Smooth muscle cell (in vitro differentiated cells): ENCODE results near the gene ROCK1. TPM values are rescaled to one million over a fixed set of nuclear protein-coding genes. Genes with fewer than 3 reads are reported as not detected.
A peak's percentile ranks its signal among the peaks of the same experiment; 100 is the strongest.

Experiments
- DNase-seq: peaks from one replicate; lab custom pipeline; 2025; ENCODE audit not compliant: unreplicated experiment; lab: John Stamatoyannopoulos, UW
- H2AFZ ChIP-seq: fragments of 200-600 bp; sonication (generic); 2 replicates; pipeline ENCODE4 v1.6.0; 2016; ENCODE audit warnings: antibody characterized with exemption, low read depth, mild to moderate bottlenecking
- H3F3A ChIP-seq: fragments of 200-600 bp; sonication (generic); 2 replicates; pipeline ENCODE4 v1.6.0; 2017; ENCODE audit warnings: antibody characterized with exemption, low read depth
- H3K27ac ChIP-seq: fragments of 200-600 bp; sonication (generic); 2 replicates; pipeline ENCODE4 v1.5.1; 2016; ENCODE audit warnings: low read depth, mild to moderate bottlenecking
- H3K27me3 ChIP-seq: fragments of 200-600 bp; sonication (generic); 2 replicates; pipeline ENCODE4 v1.6.1; 2016; ENCODE audit warnings: low read depth, mild to moderate bottlenecking
- H3K36me3 ChIP-seq: fragments of 200-600 bp; sonication (generic); 2 replicates; pipeline ENCODE4 v1.5.1; 2016; ENCODE audit warnings: low read depth
- H3K4me1 ChIP-seq: fragments of 200-600 bp; sonication (generic); 2 replicates; pipeline ENCODE4 v1.5.1; 2016; ENCODE audit warnings: low read depth
- H3K4me2 ChIP-seq: fragments of 200-600 bp; sonication (generic); 2 replicates; pipeline ENCODE4 v1.6.0; 2016; ENCODE audit warnings: mild to moderate bottlenecking
- H3K4me3 ChIP-seq: fragments of 200-600 bp; sonication (generic); 2 replicates; pipeline ENCODE4 v1.5.1; 2016; ENCODE audit warnings: mild to moderate bottlenecking
- H3K79me2 ChIP-seq: fragments of 200-600 bp; sonication (generic); 2 replicates; pipeline ENCODE4 v1.6.0; 2016; ENCODE audit warnings: low read depth, mild to moderate bottlenecking
- H3K9ac ChIP-seq: fragments of 200-600 bp; sonication (generic); 2 replicates; pipeline ENCODE4 v1.6.0; 2016; ENCODE audit warnings: low read depth
- H3K9me3 ChIP-seq: fragments of 200-600 bp; sonication (generic); replicated peaks from 2 replicates; pipeline ENCODE4 v1.5.1; 2016; ENCODE audit warnings: low read depth
- H4K20me1 ChIP-seq: fragments of 200-600 bp; sonication (generic); 2 replicates; pipeline ENCODE4 v1.6.0; 2016; ENCODE audit warnings: low read depth
- WGBS: methylation state at CpG from one replicate; pipeline ENCODE4 v1.1.7; 2016; ENCODE audit warnings: low lambda C conversion rate; 5-methylcytosine and 5-hydroxymethylcytosine counted together
- polyA plus RNA-seq: library from polyadenylated mRNA; unstranded; fragments of >200 nt; fragmentation: Nextera tagmentation; extraction: Ambion mirVana; gene quantifications from 2 replicates; pipeline ENCODE4 v1.2.1, GENCODE V29; 2016
- total RNA-seq: library from RNA; depleted of rRNA; stranded (reverse); fragments of >200 nt; gene quantifications from 2 replicates; pipeline ENCODE4 v1.2.3, GENCODE V29; 2014
- TF ChIP-seq, protein P1 (sequence below): fragments of 200-600 bp; sonication (generic); IDR thresholded peaks from 2 replicates; pipeline ENCODE4 v1.5.1; 2017; ENCODE audit warnings: borderline replicate concordance, mild to moderate bottlenecking, antibody characterized with exemption; ENCODE audit not compliant: insufficient read depth, poor library complexity, severe bottlenecking

ROCK1 gene
- total and polyA plus RNA-seq, 2 experiments from 2014 or later: 23.9 to 38.7 TPM

DNA sequence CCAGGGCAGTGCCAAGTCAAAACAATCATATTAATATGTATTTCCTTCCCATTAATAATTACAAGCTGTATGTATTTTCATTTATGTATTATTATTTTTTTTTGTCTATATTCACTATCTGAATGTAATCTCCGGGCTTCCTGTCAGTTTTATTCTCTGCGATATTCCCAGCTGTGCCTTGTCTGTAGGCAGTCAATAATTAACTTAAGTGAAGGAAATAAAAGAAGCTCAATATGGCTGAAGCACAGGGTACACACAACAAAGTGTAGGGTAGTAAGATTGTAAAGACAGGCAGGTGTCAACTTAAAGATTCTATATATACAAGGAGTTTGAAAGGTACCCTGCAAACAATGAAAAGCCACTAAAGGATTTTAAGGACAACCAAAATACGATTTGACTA lies 122.9 kb downstream of the ROCK1 start:
- no peaks in the 10 kb centered on the region for H3F3A ChIP-seq
- no peaks in the 10 kb centered on the region for H3K79me2 ChIP-seq
- no peak overlapping the region for H3K4me3 ChIP-seq
- H3K27ac ChIP-seq: no peak overlapping the region
- H3K4me1 ChIP-seq: no peaks in the 10 kb centered on the region
- no peaks in the 10 kb centered on the region for H3K9me3 ChIP-seq
- no peak overlapping the region for H3K4me2 ChIP-seq
- DNase-seq: no peak
- no peak overlapping the region for H3K9ac ChIP-seq
- 95% methylated on average over 3 of the region's 3 CpGs for WGBS
- H3K36me3 ChIP-seq: peaks cover 12% of the 10 kb centered on the region
- TF ChIP-seq, protein P1, sequence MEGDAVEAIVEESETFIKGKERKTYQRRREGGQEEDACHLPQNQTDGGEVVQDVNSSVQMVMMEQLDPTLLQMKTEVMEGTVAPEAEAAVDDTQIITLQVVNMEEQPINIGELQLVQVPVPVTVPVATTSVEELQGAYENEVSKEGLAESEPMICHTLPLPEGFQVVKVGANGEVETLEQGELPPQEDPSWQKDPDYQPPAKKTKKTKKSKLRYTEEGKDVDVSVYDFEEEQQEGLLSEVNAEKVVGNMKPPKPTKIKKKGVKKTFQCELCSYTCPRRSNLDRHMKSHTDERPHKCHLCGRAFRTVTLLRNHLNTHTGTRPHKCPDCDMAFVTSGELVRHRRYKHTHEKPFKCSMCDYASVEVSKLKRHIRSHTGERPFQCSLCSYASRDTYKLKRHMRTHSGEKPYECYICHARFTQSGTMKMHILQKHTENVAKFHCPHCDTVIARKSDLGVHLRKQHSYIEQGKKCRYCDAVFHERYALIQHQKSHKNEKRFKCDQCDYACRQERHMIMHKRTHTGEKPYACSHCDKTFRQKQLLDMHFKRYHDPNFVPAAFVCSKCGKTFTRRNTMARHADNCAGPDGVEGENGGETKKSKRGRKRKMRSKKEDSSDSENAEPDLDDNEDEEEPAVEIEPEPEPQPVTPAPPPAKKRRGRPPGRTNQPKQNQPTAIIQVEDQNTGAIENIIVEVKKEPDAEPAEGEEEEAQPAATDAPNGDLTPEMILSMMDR: no peak
- no peaks in the 10 kb centered on the region for H3K27me3 ChIP-seq
- peaks cover 18% of the 10 kb centered on the region for H4K20me1 ChIP-seq
- H2AFZ ChIP-seq: no peak overlapping the region

DNA sequence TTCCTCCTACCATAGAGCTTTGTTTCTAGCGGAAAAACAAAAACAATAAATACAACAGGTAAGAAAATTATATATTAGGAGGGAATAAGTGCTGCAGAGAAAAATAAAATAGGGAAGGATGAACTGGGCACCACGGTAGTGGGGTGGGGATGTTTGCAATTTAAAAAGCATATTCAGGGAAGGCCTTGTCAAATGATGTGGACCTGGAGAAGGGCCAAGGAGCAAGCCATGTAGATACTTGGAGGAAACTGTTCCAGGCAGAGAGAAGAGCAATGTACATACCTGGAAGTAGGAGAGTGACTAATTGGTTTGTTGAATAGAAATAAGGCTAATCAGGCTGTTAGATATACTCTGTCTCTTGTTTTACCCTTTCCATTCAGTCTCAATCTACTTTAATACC lies 136.5 kb downstream of the ROCK1 start:
- Histone ChIP-seq H3K9me3 (no peaks in the 10 kb centered on the region), H3K4me1 (no peaks in the 10 kb centered on the region), H3K9ac (no peak overlapping the region), H4K20me1 (no peaks in the 10 kb centered on the region), H3K27ac (no peak overlapping the region), H2AFZ (no peak overlapping the region), H3F3A (no peaks in the 10 kb centered on the region), H3K4me3 (no peak overlapping the region), H3K36me3 (peaks cover 20% of the 10 kb centered on the region), H3K4me2 (no peak overlapping the region), H3K27me3 (no peaks in the 10 kb centered on the region), H3K79me2 (no peaks in the 10 kb centered on the region)
- DNase-seq: no peak
- TF ChIP-seq, protein P1: no peak
- WGBS: 100% methylated on average over 2 of the region's 2 CpGs

DNA sequence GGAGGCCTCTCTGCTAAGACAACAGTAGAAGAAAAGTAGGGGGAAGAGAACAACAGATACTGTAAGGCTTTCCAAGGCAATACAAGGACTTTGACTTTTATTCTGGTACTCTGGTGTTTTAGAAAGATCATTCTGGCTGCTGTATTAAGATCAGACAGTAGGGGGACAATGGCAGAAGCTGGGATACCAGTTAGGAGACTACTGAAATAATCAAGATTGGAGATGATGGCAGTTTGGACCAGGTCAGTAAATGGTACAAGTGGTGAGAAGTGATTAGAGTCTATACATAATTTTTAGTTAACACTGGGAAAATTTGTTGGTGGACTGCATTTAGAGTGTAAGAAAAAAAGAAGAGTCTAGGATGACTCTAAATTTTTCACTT lies 139.7 kb downstream of the ROCK1 start:
- TF ChIP-seq, protein P1: peak; percentile 43
- H3K27me3 ChIP-seq: no peaks in the 10 kb centered on the region
- no peaks in the 10 kb centered on the region for H3K4me1 ChIP-seq
- DNase-seq: no peak
- peaks cover 13% of the 10 kb centered on the region for H3K36me3 ChIP-seq
- no peak overlapping the region for H3K27ac ChIP-seq
- H3F3A ChIP-seq: no peaks in the 10 kb centered on the region
- no peak overlapping the region for H3K4me3 ChIP-seq
- H2AFZ ChIP-seq: no peak overlapping the region
- H3K79me2 ChIP-seq: no peaks in the 10 kb centered on the region
- H3K4me2 ChIP-seq: no peak overlapping the region
- no peak overlapping the region for H3K9ac ChIP-seq
- H4K20me1 ChIP-seq: no peaks in the 10 kb centered on the region
- H3K9me3 ChIP-seq: no peaks in the 10 kb centered on the region

- 98% methylated on average over 2 of the region's 2 CpGs for WGBS
- Histone ChIP-seq H2AFZ (no peak overlapping the region), H4K20me1 (peaks cover 3% of the 10 kb centered on the region), H3K27ac (no peak overlapping the region), H3K4me2 (no peak overlapping the region), H3F3A (no peaks in the 10 kb centered on the region), H3K36me3 (peaks cover 16% of the 10 kb centered on the region), H3K27me3 (no peaks in the 10 kb centered on the region), H3K79me2 (no peaks in the 10 kb centered on the region), H3K4me3 (no peak overlapping the region), H3K9me3 (no peaks in the 10 kb centered on the region), H3K4me1 (no peaks in the 10 kb centered on the region), H3K9ac (no peak overlapping the region)
- TF ChIP-seq, protein P1: no peak
- DNase-seq: no peak
Measured at GRCh38 chr18:20966795-20967194, 144.8 kb downstream of the ROCK1 start.
